HCT116 (cell line): ENCODE data around the gene IPCEF1. TPM values are rescaled to one million over a fixed set of nuclear protein-coding genes. Genes with fewer than 3 reads are reported as not detected.

Experiments used
- ATAC-seq: fragments of 200-7000 bp; cut with Tn5 transposase; 2 replicates; pipeline ENCODE4 v1.9.1; 2020; ENCODE audit warnings: mild to moderate bottlenecking, moderate library complexity
- BruUV-seq: library from RNA; stranded (reverse); fragments of 400-500 nt; replicated peaks from 2 replicates; lab custom pipeline; 2021; lab: Mats Ljungman, UMichigan
- CTCF ChIA-PET: fragments of 300-600 bp; sonication (Branson Sonifier 250); formaldehyde crosslinking; loops from one replicate; lab custom pipeline; 2021; ENCODE audit warnings: antibody characterized with exemption; lab: Charles Lee
- POLR2A ChIA-PET: fragments of 300-600, 350-600 bp; sonication (Branson Sonifier 250); formaldehyde crosslinking; loops from one replicate; lab custom pipeline; 2021; ENCODE audit warnings: antibody characterized with exemption; lab: Charles Lee
- RAD21 ChIA-PET, 2 experiments: fragments of 300-600 bp; sonication (Branson Sonifier 250); formaldehyde crosslinking; loops; one replicate each; lab custom pipeline; 2023; ENCODE audit warnings: low total read pairs in 2 of 2; ENCODE audit not compliant: uncharacterized antibody in 2 of 2, unreplicated experiment in 2 of 2, low non-redundant PET in 1 of 2; lab: Charles Lee
- DNase-seq: peaks from one replicate; pipeline ENCODE4 v3.0.0-alpha.2; 2010; ENCODE audit warnings: low read depth, low spot score
- H2AFZ ChIP-seq: fragments of 200-600 bp; shearing (Covaris generic), sonication (generic); 2 replicates; pipeline ENCODE4 v1.6.1; 2017; ENCODE audit warnings: low read depth, mixed run types, mixed read lengths, antibody characterized with exemption, low read length; ENCODE audit not compliant: poor library complexity, severe bottlenecking
- H3K27ac ChIP-seq: 2 replicates; pipeline ENCODE4 v1.5.1; 2012; ENCODE audit warnings: low read depth, low read length
- H3K27me3 ChIP-seq: fragments of 200-600 bp; sonication (generic); 2 replicates; pipeline ENCODE4 v1.6.1; 2016; ENCODE audit warnings: mixed run types, low read length, mixed read lengths; ENCODE audit not compliant: insufficient read depth
- H3K36me3 ChIP-seq, 2 experiments: fragments of 200-500 bp in 1 of 2; fragments of 200-600 bp in 1 of 2; sonication (Bioruptor generic) in 1 of 2; sonication (generic) in 1 of 2; 2 replicates each; pipeline versions ENCODE4 v1.5.1 to v1.6.1; 2014 to 2016; ENCODE audit warnings: low read length in 2 of 2, inconsistent platforms in 1 of 2, mixed read lengths in 1 of 2, mixed run types in 1 of 2; ENCODE audit not compliant: insufficient read depth in 2 of 2, control insufficient read depth in 1 of 2
- H3K4me1 ChIP-seq, 2 experiments: fragments of 200-600 bp in 1 of 2; sonication (generic) in 1 of 2; 2 replicates each; pipeline versions ENCODE4 v1.5.1 to v1.6.1; 2012 to 2017; ENCODE audit warnings: low read length in 2 of 2, inconsistent platforms in 1 of 2, mild to moderate bottlenecking in 1 of 2, mixed read lengths in 1 of 2, mixed run types in 1 of 2, moderate library complexity in 1 of 2; ENCODE audit not compliant: insufficient read depth in 2 of 2, control insufficient read depth in 1 of 2
- H3K4me2 ChIP-seq: fragments of 200-600 bp; sonication (generic); 2 replicates; pipeline ENCODE4 v1.6.1; 2017; ENCODE audit warnings: mixed run types, low read length, mixed read lengths
- H3K4me3 ChIP-seq, 2 experiments: fragments of 200-600 bp in 1 of 2; sonication (generic) in 1 of 2; replicated peaks in 1 of 2; 2 replicates each; pipeline ENCODE4 v1.5.1; 2011 to 2016; ENCODE audit warnings: low read length in 2 of 2, control low read depth in 1 of 2, low read depth in 1 of 2, mild to moderate bottlenecking in 1 of 2, mixed read lengths in 1 of 2, mixed run types in 1 of 2
- H3K79me2 ChIP-seq: fragments of 200-600 bp; sonication (generic); 2 replicates; pipeline ENCODE4 v1.6.1; 2017; ENCODE audit warnings: mild to moderate bottlenecking, mixed run types, low read length, moderate library complexity, mixed read lengths; ENCODE audit not compliant: insufficient read depth
- H3K9ac ChIP-seq: fragments of 200-600 bp; sonication (generic); 2 replicates; pipeline ENCODE4 v1.6.1; 2016; ENCODE audit warnings: low read length, mixed read lengths
- H3K9me2 ChIP-seq: fragments of 200-600 bp; sonication (generic), shearing (Covaris generic); 2 replicates; pipeline ENCODE4 v1.6.1; 2017; ENCODE audit warnings: mixed run types, mild to moderate bottlenecking, moderate library complexity; ENCODE audit not compliant: insufficient read depth
- H3K9me3 ChIP-seq, 2 experiments: fragments of 200-500 bp in 1 of 2; fragments of 200-600 bp in 1 of 2; sonication (Bioruptor generic) in 1 of 2; sonication (generic) in 1 of 2; 2 replicates each; pipeline ENCODE4 v1.6.1; 2014 to 2017; ENCODE audit warnings: low read length in 2 of 2, mixed read lengths in 2 of 2, inconsistent platforms in 1 of 2, low read depth in 1 of 2, mild to moderate bottlenecking in 1 of 2, mixed run types in 1 of 2, moderate library complexity in 1 of 2; ENCODE audit not compliant: control insufficient read depth in 1 of 2, insufficient read depth in 1 of 2
- H4K20me1 ChIP-seq: fragments of 200-600 bp; sonication (generic), shearing (Covaris generic); 2 replicates; pipeline ENCODE4 v1.6.1; 2017; ENCODE audit warnings: mixed run types, mild to moderate bottlenecking, moderate library complexity; ENCODE audit not compliant: insufficient read depth
- ATF3 ChIP-seq: IDR thresholded peaks from 2 replicates; pipeline ENCODE4 v1.6.1; 2012
- CEBPB ChIP-seq: IDR thresholded peaks from 2 replicates; pipeline ENCODE4 v1.6.1; 2012; ENCODE audit warnings: low read depth
- EGR1 ChIP-seq: IDR thresholded peaks from 2 replicates; pipeline ENCODE4 v1.6.1; 2012; ENCODE audit warnings: low read depth
- ELF1 ChIP-seq: IDR thresholded peaks from 2 replicates; pipeline ENCODE4 v1.6.1; 2012; ENCODE audit warnings: low read depth, borderline replicate concordance
- EZH2 ChIP-seq: fragments of 200-600 bp; sonication (generic); IDR thresholded peaks from 2 replicates; pipeline ENCODE4 v1.6.1; 2017; ENCODE audit warnings: antibody characterized with exemption, mixed run types
- EZH2phosphoT487 ChIP-seq: fragments of 200-600 bp; IDR thresholded peaks from 2 replicates; pipeline ENCODE4 v1.6.1; 2018; ENCODE audit warnings: antibody characterized with exemption, borderline replicate concordance
- POLR2A ChIP-seq: IDR thresholded peaks from 2 replicates; pipeline ENCODE4 v1.7.0; 2011; ENCODE audit warnings: borderline replicate concordance; ENCODE audit not compliant: insufficient read depth, insufficient read length; ENCODE audit errors: extremely low read depth
- POLR2AphosphoS5 ChIP-seq: IDR thresholded peaks from 2 replicates; pipeline ENCODE4 v1.6.1; 2011; ENCODE audit warnings: mild to moderate bottlenecking, low read depth, low read length, moderate library complexity
- REST ChIP-seq: IDR thresholded peaks from 2 replicates; pipeline ENCODE4 v1.6.1; 2012; ENCODE audit warnings: low read depth
- SP1 ChIP-seq: IDR thresholded peaks from 2 replicates; pipeline ENCODE4 v1.6.1; 2012; ENCODE audit warnings: low read depth
- SRF ChIP-seq: IDR thresholded peaks from 2 replicates; pipeline ENCODE4 v1.6.1; 2012; ENCODE audit warnings: low read depth
- TCF7L2 ChIP-seq: IDR thresholded peaks from 2 replicates; pipeline ENCODE4 v1.7.0; 2011; ENCODE audit warnings: borderline replicate concordance, inconsistent platforms; ENCODE audit not compliant: insufficient read depth, insufficient read length; ENCODE audit errors: extremely low read depth
- YY1 ChIP-seq: IDR thresholded peaks from 2 replicates; pipeline ENCODE4 v1.6.1; 2011; ENCODE audit warnings: low read length, low read depth, moderate library complexity, mild to moderate bottlenecking; ENCODE audit not compliant: insufficient replicate concordance; ENCODE audit errors: extremely low read depth
- ZNF274 ChIP-seq: fragments of 200-500 bp; sonication (Bioruptor generic); IDR thresholded peaks from 2 replicates; pipeline ENCODE4 v1.6.1; 2014; ENCODE audit warnings: mild to moderate bottlenecking, low read depth, low read length, inconsistent platforms
- intact Hi-C: fragments of 100-400 bp; cut with micrococcal nuclease; formaldehyde crosslinking; loops from 2 replicates; pipeline ENCODE4 v1.10.0; 2022
- total RNA-seq: library from RNA; stranded (reverse); gene quantifications from one replicate; pipeline ENCODE4 v1.2.1, GENCODE V29; 2021; ENCODE audit not compliant: unreplicated experiment

The IPCEF1 gene
- total RNA-seq, 1 experiment from 2014 or later: 0.32 TPM

- no peak overlapping the region for H3K4me2 ChIP-seq
- no peak overlapping the region for H3K9ac ChIP-seq
- no peaks in the 10 kb centered on the region for H3K9me2 ChIP-seq
- H3K27me3 ChIP-seq: no peaks in the 10 kb centered on the region
- BruUV-seq: no TSS peak
- no peak overlapping the region for H2AFZ ChIP-seq
- no peak overlapping the region for H3K27ac ChIP-seq
- H3K36me3 ChIP-seq: no peaks in the 10 kb centered on the region
- H3K79me2 ChIP-seq: no peaks in the 10 kb centered on the region
- ChIA-PET RAD21 (no interaction called here), POLR2A (no interaction called here), CTCF (no interaction called here)
- ATAC-seq (no peak), DNase-seq (no peak)
- H3K9me3 ChIP-seq: no peaks in the 10 kb centered on the region
- H4K20me1 ChIP-seq: no peaks in the 10 kb centered on the region
- H3K4me3 ChIP-seq: no peak overlapping the region
- no peaks in the 10 kb centered on the region for H3K4me1 ChIP-seq
- intact Hi-C loops: no loop called here
- no peak for TF ChIP-seq SRF
- no peak for TF ChIP-seq YY1
- no peak for TF ChIP-seq EZH2
- no peak for TF ChIP-seq SP1
- no peak for TF ChIP-seq EZH2phosphoT487
- no peak for TF ChIP-seq POLR2AphosphoS5
- no peak for TF ChIP-seq CEBPB
- TF ChIP-seq ATF3: no peak
- TF ChIP-seq TCF7L2: no peak
- TF ChIP-seq ZNF274: no peak
- TF ChIP-seq POLR2A: no peak
- TF ChIP-seq EGR1: no peak
- TF ChIP-seq ELF1: no peak
- TF ChIP-seq REST: no peak
Observed at GRCh38 chr6:154378518-154378917, 21.9 kb upstream of the IPCEF1 start.
